ENCODE data around the gene ILF3. TPM values are rescaled to one million over a fixed set of nuclear protein-coding genes. Genes with fewer than 3 reads are reported as not detected.

Gene ILF3
- total and polyA plus RNA-seq, 2 of the 13 experiments (the other 11 are each of a cell fraction or from before 2014, with no cell fraction given) = 120 to 173 TPM

DNA sequence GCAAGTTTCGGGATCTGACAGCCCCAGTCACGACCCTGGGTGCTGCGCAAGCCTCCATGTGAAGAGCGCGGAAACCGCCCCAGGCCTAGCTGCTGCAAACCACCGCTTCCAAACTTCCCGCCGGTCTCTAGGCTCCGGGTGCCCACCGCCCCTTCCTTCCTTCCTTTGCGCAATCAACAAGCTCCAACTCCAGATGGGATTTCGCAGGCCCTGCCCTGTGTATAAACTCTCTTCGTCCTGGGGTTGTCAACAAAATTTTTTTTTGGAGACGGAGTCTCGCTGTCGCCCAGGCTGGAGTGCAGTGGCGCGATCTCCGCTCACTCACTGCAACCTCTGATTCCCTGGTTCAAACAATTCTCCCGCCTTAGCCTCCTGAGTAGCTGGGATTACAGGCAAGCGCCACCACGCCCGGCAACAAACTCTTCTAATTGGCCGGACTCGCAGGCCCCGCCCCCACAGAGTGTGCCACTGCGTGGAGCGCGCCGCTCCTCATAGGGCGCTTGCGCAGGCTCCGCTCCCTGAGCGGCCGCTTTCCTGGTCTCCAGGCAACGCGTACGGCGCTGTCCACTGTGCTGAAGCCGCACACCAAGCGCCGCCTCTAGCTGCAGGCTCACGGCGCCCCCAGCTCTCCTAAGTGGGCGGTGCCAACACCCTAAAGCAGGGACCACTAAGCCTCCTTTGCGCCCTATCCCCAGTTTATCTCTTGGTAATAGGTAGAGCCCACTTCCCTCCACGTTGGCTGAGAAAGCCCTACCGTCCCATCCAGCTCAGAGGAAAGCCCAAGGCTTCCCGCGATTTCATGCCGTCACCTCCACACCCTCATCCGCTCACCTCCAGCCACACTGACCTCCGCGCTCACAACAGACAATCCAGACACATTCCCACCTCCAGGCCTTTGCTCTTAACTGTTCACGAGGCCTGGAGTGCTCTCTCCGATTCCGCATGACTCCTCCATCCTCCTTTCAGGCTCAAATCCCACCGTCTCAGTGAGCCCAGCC is 41.6 kb downstream of the ILF3 start (continued):
- TF ChIP-seq, protein P1, sequence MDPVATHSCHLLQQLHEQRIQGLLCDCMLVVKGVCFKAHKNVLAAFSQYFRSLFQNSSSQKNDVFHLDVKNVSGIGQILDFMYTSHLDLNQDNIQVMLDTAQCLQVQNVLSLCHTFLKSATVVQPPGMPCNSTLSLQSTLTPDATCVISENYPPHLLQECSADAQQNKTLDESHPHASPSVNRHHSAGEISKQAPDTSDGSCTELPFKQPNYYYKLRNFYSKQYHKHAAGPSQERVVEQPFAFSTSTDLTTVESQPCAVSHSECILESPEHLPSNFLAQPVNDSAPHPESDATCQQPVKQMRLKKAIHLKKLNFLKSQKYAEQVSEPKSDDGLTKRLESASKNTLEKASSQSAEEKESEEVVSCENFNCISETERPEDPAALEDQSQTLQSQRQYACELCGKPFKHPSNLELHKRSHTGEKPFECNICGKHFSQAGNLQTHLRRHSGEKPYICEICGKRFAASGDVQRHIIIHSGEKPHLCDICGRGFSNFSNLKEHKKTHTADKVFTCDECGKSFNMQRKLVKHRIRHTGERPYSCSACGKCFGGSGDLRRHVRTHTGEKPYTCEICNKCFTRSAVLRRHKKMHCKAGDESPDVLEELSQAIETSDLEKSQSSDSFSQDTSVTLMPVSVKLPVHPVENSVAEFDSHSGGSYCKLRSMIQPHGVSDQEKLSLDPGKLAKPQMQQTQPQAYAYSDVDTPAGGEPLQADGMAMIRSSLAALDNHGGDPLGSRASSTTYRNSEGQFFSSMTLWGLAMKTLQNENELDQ (CRISPR knock-in tag; IDR thresholded peaks at IDR 0.05; ENCODE audit: borderline replicate concordance) = peak; percentile 97
- TF ChIP-seq ZNF614 (CRISPR knock-in tag; IDR thresholded peaks at IDR 0.05; ENCODE audit: borderline replicate concordance) (peak; percentile 68; the same call in 1 of the 2 replicates), NRL (CRISPR knock-in tag; IDR thresholded peaks at IDR 0.05; ENCODE audit: borderline replicate concordance) (peak; percentile 68; the same call in 1 of the 2 replicates), ZNF160 (CRISPR knock-in tag; IDR thresholded peaks at IDR 0.05) (peak; percentile 77; the same call in 1 of the 2 replicates), ZBTB1 (CRISPR knock-in tag; IDR thresholded peaks at IDR 0.05; ENCODE audit: borderline replicate concordance) (0 out of 2 replicates have a peak, but pooled peaks have one; percentile 63)
- TF ChIP-seq, protein P2, sequence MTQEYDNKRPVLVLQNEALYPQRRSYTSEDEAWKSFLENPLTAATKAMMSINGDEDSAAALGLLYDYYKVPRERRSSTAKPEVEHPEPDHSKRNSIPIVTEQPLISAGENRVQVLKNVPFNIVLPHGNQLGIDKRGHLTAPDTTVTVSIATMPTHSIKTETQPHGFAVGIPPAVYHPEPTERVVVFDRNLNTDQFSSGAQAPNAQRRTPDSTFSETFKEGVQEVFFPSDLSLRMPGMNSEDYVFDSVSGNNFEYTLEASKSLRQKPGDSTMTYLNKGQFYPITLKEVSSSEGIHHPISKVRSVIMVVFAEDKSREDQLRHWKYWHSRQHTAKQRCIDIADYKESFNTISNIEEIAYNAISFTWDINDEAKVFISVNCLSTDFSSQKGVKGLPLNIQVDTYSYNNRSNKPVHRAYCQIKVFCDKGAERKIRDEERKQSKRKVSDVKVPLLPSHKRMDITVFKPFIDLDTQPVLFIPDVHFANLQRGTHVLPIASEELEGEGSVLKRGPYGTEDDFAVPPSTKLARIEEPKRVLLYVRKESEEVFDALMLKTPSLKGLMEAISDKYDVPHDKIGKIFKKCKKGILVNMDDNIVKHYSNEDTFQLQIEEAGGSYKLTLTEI (CRISPR knock-in tag; conservative IDR thresholded peaks at IDR 0.05) = no peak
- TF ChIP-seq, protein P3, sequence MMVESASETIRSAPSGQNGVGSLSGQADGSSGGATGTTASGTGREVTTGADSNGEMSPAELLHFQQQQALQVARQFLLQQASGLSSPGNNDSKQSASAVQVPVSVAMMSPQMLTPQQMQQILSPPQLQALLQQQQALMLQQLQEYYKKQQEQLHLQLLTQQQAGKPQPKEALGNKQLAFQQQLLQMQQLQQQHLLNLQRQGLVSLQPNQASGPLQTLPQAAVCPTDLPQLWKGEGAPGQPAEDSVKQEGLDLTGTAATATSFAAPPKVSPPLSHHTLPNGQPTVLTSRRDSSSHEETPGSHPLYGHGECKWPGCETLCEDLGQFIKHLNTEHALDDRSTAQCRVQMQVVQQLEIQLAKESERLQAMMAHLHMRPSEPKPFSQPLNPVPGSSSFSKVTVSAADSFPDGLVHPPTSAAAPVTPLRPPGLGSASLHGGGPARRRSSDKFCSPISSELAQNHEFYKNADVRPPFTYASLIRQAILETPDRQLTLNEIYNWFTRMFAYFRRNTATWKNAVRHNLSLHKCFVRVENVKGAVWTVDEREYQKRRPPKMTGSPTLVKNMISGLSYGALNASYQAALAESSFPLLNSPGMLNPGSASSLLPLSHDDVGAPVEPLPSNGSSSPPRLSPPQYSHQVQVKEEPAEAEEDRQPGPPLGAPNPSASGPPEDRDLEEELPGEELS (CRISPR knock-in tag; IDR thresholded peaks at IDR 0.05) = no peak; the same call in 1 of the 2 replicates
- TF ChIP-seq, protein P4, sequence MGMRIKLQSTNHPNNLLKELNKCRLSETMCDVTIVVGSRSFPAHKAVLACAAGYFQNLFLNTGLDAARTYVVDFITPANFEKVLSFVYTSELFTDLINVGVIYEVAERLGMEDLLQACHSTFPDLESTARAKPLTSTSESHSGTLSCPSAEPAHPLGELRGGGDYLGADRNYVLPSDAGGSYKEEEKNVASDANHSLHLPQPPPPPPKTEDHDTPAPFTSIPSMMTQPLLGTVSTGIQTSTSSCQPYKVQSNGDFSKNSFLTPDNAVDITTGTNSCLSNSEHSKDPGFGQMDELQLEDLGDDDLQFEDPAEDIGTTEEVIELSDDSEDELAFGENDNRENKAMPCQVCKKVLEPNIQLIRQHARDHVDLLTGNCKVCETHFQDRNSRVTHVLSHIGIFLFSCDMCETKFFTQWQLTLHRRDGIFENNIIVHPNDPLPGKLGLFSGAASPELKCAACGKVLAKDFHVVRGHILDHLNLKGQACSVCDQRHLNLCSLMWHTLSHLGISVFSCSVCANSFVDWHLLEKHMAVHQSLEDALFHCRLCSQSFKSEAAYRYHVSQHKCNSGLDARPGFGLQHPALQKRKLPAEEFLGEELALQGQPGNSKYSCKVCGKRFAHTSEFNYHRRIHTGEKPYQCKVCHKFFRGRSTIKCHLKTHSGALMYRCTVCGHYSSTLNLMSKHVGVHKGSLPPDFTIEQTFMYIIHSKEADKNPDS (CRISPR knock-in tag; IDR thresholded peaks at IDR 0.05) = no peak
- TF ChIP-seq, protein P5, sequence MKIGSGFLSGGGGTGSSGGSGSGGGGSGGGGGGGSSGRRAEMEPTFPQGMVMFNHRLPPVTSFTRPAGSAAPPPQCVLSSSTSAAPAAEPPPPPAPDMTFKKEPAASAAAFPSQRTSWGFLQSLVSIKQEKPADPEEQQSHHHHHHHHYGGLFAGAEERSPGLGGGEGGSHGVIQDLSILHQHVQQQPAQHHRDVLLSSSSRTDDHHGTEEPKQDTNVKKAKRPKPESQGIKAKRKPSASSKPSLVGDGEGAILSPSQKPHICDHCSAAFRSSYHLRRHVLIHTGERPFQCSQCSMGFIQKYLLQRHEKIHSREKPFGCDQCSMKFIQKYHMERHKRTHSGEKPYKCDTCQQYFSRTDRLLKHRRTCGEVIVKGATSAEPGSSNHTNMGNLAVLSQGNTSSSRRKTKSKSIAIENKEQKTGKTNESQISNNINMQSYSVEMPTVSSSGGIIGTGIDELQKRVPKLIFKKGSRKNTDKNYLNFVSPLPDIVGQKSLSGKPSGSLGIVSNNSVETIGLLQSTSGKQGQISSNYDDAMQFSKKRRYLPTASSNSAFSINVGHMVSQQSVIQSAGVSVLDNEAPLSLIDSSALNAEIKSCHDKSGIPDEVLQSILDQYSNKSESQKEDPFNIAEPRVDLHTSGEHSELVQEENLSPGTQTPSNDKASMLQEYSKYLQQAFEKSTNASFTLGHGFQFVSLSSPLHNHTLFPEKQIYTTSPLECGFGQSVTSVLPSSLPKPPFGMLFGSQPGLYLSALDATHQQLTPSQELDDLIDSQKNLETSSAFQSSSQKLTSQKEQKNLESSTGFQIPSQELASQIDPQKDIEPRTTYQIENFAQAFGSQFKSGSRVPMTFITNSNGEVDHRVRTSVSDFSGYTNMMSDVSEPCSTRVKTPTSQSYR (CRISPR knock-in tag; IDR thresholded peaks at IDR 0.05; ENCODE audit: borderline replicate concordance) = peak; percentile 68; the same call in 1 of the 2 replicates
- TF ChIP-seq, protein P6, sequence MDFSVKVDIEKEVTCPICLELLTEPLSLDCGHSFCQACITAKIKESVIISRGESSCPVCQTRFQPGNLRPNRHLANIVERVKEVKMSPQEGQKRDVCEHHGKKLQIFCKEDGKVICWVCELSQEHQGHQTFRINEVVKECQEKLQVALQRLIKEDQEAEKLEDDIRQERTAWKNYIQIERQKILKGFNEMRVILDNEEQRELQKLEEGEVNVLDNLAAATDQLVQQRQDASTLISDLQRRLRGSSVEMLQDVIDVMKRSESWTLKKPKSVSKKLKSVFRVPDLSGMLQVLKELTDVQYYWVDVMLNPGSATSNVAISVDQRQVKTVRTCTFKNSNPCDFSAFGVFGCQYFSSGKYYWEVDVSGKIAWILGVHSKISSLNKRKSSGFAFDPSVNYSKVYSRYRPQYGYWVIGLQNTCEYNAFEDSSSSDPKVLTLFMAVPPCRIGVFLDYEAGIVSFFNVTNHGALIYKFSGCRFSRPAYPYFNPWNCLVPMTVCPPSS (IDR thresholded peaks at IDR 0.05) = no peak
- TF ChIP-seq, protein P7, sequence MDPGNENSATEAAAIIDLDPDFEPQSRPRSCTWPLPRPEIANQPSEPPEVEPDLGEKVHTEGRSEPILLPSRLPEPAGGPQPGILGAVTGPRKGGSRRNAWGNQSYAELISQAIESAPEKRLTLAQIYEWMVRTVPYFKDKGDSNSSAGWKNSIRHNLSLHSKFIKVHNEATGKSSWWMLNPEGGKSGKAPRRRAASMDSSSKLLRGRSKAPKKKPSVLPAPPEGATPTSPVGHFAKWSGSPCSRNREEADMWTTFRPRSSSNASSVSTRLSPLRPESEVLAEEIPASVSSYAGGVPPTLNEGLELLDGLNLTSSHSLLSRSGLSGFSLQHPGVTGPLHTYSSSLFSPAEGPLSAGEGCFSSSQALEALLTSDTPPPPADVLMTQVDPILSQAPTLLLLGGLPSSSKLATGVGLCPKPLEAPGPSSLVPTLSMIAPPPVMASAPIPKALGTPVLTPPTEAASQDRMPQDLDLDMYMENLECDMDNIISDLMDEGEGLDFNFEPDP (CRISPR knock-in tag; conservative IDR thresholded peaks at IDR 0.05) = no peak

All from HepG2 (cell line).